Stimulated activated CD8-positive, alpha-beta memory T cell treated with anti-CD3 and anti-CD28 coated beads, Interleukin-12 subunit alpha, Interleukin-12 subunit beta, amount 100 ng/mL, for 24 hours (primary cell): ENCODE results near the gene SPX.

Experiments
- DNase-seq: peaks from one replicate; pipeline ENCODE4 v3.0.0-alpha.2; 2020; ENCODE audit errors: extremely low read depth

Gene SPX, protein sequence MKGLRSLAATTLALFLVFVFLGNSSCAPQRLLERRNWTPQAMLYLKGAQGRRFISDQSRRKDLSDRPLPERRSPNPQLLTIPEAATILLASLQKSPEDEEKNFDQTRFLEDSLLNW

DNA sequence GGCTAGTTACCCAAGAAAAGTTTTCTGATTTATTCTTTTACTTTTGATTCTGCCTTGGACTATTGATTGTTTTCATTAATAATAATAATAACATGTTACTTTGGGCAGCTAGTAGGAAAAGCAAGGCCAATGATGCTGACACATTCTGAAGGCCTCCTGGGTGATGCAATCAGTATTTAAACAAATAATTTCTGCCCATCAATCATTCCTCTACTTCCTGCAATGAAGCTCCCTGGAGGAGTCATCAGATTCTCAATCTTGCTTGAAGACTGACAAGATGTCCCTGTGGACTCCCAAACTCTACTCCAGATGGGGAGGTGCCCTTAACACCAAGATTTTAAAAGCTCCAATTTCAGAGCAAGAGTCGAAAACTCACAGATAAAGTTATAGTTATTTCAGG, at the start of gene SPX:
Gene SPX (plus strand): TSS at position 244 of the 400 bp plus-strand sequence. CDS start 177 bp downstream, outside the sequence.
- DNase-seq = no peak

DNA sequence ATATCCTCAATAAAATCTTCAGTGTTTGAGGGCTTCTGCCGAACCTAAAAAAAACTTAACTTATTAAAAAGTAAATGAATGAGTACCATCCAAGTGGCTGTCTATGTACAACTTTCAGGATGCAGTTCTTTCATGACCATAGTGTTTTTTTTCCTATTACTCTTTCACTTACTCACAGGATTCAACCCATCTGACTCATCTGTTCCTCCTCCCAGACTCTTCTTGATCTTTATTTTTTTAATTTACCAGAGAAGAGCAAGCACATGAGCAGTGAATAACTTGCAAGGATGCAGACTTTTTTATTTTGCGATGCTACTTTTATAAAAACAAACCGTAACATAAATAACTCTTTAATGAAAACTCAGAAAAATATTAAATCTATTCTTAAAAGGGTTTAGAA, 49.1 kb upstream of the SPX start:
- no peak for DNase-seq

DNA sequence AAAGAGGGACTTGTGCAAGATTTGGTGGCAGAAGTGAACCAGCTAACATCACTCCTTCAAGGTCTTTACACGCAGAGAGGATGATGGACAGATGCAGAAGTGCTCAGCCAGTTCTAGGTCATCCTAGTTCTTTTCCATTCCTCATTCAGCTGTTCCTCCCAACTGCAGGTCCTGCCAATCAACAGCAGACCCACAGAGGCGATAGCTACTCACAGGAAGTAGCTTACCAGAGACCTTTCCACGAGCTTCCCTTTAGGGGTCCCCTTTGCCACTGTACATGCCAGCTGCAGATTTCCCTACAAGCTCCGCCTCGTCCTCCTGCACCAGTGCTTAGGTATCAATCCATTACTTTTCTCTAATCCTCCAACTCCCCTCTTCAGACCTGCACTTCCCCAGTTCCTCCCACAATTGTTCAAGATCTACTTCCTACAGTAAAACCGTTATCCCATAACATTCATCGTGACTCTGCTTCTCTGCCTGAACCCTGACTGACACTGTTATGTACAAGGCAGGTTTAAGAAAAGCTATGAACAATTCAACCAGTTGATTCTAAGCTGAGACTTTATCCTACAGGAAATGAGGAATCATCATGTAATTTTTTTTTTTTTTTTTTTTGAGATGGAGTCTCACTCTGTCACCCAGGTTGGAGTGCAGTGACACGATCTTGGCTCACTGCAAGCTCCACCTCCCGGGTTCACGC, 47.2 kb upstream of the SPX start:
- DNase-seq = no peak

DNA sequence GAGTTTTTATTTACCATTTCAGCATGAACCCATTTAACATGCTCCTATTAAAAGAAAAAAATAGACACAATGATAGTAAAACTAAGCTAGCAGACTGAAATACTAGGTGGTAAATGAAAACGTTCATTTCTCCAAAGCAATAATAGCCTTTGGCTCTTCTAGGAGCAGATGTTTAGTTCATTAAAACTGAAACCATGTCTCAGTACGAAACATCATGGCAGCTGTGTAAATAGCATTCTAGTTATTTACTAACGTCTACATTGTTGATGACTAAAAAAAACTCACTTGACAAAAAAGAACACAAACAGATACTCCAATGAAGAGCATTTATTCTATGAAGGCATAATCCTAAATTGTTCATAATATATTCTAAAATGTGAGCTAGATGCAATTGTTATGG, 42.6 kb upstream of the SPX start:
- DNase-seq = no peak

DNA sequence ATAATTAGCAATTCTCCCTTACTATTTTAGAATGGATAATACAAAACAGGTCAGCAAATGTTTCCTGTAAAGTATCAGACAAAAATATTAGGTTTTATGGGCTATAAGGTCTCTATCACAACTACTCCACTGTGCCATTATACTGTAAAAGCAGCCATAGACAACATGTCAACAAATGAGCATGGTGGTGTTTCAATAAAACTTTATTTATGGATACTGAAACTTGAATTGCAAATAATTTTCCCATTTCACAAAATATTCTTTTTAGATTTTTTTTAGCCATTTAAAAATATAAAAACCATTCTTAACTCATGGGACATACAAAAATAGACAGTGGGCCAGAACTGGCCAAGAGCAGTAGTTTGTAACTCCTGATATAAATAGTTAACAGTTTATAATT, 40.1 kb upstream of the SPX start:
- no peak for DNase-seq

DNA sequence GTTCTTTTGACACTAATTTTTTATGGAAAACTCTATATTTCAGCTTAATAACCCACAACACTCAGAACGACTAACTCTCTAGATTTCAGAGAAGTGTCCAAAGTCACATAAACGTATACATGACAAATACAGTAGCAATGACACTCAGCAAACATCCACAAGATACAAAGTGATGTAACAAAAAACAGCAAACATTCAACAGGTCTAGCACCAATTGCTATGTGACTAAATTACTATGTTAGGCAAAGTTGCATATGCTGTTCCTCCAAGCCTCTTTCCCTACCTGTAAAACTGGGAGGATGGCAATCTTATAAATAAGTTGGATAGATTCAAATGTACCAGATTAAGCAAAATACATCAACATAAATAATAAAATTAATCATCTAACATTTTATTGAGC, 26.3 kb upstream of the SPX start:
- no peak for DNase-seq

DNA sequence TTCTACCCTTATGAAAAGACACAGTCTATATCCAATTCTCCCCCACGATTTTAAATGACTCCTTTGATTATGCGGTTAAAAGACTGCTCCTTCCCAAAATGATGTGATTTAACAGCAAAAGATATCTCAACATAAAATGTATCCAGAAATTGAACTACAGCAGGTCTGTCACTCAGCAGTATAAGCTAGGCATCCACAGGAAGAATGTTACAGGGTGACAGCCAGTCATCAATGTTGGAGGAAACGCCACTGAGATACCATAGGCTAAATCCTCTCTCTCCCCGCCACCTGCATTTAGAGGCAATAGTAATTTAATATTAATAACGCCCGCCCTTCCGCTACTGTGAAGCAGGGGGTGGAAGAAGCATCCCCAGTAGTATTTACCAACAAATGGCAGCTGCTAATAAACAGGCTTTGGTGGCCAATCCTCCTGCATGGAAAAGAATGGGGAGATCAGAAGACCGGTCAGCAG, 25.3 kb upstream of the SPX start:
- no peak for DNase-seq

DNA sequence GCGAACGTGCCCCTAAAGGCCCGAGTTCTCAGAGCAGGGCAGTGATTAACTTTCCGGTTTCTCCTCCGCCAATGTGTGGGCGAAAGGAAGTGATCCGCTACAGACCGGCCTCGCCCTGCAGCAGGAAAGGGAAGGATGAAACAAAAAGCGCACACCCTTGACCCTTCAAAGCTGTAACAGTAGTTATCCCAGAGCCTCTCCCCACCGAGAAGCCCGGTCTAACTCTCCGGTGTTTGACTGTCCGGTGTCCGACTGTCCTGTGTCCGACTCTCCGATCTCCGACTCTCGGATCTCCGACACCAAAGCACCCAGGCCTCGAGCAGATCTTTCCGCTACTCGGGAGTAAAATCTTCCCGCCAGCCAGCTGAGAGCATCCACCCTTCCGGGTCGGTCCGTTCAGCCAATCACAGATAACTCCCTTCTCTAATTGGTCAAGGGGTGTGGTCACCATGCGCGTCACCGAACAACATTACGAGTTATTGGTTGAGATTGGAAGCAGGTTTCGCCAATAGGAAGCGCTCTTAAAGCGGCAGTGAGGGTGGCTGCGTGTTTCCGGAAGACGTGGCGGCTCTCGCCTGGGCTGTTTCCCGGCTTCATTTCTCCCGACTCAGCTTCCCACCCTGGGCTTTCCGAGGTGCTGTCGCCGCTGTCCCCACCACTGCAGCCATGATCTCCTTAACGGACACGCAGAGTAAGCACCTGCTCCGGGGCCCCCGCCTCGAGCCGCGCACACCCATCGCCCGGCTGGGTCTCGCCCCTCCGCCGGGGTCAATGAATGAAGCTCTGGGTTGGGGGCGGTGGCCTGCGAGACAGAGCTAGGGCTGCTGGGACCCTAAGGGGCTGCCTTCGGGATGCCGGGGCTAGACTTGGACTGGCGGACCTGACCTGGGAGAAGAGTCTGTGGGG, 24.6 kb upstream of the SPX start, which contains the start of the genes GOLT1B and RECQL:
Gene GOLT1B (plus strand): TSS at position 532 of the 906 bp plus-strand sequence. CDS start 135 bp downstream, at position 667.
Gene RECQL (minus strand): TSS at position 378 of the 906 bp plus-strand sequence. CDS start 2,065 bp downstream, outside the sequence.
- DNase-seq = peak; percentile 74

DNA sequence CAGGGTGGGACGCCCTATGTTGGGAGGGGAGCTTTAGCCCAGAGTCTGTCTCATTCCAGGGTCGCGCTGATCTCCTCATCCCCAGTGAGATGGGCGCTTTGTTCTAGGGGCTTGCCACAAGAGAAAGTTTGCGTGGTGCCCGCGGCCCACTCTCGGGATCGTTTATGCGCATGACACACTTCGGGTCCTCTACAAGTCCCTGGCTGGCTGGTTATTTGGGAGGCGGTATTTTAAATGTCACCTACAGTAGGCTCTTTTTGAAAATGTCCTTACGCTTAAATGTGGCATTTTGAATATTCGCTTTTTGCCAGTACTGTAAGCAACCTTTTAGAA, 24.0 kb upstream of the SPX start:
- no peak for DNase-seq

DNA sequence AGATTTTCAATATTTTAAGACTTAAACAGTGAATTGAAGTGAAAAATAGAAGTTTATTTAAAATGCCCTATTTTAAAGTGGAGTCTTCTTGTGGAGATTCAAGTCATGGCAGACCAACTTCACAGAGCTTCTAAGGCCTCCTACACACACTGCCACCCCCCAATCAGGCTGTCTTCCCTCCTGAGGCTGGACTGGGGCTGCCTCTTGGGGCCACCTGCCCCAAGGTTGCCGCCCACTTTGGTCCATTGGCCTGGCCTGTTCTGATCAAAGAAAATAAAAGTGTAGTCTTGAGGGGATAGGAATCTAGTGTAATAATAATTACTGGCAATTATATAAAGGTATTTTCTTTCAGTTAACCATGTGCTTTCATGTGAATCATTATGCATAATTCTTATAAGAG, 23.2 kb upstream of the SPX start:
- DNase-seq = no peak

DNA sequence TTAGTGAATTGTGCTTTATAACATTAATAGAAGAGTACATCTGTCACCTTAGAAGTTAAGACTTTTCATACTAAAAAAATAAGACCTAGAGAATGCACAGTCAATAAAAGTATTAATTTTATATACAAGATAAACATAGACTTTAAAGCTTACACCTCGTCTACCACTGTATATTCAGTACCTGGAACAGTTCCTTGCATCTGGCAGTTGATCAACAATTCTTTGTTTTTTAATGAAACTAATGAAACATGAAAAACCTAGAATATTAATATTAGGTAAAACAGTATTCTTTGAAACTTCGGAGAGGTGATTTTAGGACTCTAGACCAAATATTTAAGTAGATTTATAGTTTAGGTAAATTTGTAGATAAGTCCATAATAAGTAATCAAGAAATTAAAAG, 20.2 kb upstream of the SPX start:
- DNase-seq = no peak

DNA sequence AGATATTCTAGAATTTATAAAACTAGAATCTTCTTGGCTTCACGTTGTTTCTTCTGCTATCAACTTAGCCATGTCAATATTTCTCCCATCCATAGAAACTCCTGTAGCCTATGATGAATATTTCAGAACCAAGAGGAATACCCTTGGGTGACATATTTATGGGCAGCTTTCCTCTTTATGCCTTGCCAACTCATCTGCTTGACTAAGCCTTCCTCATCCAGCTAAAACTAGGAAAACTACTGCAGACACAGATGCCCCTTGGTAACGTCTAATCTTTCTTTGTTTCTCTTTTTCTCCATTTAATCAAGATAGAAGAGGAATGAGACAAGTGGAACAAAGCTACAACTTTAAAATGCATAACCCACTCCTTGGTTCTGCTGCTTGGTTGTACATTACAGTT, 18.2 kb upstream of the SPX start:
- no peak for DNase-seq

DNA sequence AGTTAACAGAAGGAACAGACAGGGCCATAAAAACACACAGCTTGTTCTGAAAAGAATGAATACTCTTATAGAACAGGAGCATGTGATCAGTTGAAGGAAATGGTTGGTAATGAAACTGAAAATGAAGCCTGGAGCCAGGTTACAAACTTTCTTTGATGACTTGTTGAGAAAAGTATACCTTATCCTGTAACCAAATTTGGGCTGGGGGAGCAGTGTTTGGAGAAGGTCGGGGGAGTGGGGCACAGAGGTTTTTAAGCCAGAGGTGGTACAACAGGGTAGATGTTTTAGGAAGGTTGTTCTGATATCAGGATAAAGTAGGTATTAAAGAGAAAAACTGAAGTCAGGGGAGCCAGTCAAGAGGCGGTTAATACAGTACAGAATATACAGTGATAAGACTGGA, 16.3 kb upstream of the SPX start:
- no peak for DNase-seq

DNA sequence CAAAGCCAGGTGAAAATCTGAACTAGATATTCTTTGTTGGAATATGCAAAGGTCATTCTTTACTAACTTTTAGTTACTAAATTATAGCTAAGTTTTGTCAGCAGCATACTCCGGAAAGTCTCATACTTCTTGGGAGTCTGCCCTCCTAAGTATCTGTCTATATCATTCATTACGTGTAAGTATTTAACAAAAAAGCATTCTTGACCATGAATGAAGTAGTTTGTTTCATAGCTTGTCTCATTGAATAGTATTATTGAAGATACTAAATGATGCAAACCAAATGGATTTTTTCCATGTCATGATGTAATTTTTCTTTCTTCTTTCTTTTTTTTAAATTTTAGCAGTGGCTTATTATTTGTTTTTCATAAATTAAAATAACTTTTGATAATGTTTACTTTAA, 9.8 kb upstream of the SPX start:
- DNase-seq = no peak

DNA sequence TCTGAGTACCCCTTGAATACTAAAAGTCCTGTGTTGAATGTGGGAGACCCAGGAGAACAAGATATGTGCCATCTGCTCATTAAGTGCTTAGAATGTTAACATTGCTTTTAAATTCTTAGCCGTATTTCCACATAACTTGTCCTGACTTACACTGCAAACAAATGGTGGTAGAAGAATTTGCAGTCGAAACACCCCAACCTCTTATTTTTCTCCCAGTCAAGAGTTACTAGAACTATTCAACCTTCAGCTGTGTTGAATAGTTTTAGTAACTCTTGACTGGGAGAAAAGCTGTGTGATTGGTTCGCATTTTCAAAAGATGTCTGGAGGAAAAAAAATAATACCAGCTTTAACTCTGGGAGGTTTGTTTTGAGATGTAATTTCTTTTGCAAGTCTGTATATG, 7.6 kb upstream of the SPX start:
- DNase-seq = no peak

DNA sequence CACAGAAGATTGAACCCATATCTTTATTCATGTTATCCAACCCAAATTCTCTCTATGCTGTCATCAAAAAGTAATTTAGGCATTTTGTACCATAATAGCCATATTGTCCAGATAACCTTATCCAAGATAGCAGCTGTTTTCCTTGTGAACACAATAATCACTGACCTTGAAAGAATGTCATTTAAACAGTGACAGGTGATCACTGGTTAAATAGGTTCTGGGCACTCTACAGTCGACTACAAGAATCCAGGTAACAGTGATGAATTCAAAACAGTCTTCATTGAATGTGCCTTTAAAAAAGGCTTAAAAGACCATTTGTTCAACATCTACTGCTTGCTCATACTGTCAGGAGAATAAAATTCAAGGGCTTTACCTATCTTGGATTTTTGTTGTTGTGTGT, 4.6 kb upstream of the SPX start:
- DNase-seq = no peak

DNA sequence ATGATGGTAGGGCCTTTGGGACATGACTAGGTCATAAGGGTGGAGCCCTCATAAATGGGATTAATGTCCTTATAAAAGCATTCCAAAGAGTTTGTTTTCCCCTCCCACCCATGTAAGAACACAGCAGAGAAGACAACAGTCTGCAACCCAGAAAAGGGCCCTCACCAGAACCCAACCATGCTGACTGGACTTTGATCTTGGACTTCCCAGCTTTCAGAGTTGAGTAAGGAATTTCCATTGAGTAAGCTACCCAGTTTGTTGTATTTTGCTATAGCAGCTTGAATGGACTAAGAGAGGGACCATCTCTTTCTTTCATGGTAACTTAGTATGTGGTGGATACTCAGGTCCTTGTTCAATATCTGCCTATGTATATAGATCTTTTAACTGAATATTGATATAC, 2.9 kb upstream of the SPX start:
- DNase-seq = no peak

DNA sequence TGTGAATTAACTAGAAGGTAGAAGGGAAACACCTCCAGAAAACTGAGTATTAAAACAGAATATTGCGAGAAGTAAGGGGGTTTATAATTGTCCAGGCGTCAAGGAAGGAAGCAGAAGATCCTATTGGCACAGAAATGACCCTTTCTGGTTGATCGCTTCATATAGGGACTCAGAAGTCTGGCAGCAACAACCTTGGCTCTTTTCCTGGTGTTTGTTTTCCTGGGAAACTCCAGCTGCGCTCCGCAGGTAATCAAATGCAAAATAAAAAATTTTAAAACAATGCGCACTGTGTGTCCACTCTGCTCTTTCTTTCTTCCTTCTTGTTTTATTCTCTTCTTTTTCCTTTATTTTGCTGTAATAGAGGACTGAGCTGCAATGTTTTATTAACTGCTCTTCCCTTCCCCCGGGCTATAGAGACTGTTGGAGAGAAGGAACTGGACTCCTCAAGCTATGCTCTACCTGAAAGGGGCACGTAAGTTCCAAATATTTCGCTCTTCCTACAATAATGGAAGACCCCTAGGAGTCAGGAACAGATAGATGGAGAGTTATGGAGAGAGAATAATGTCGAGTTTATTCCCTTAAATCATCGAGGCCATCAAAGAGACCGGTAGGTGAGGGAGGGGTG, 737 bp downstream of the SPX start:
- no peak for DNase-seq

DNA sequence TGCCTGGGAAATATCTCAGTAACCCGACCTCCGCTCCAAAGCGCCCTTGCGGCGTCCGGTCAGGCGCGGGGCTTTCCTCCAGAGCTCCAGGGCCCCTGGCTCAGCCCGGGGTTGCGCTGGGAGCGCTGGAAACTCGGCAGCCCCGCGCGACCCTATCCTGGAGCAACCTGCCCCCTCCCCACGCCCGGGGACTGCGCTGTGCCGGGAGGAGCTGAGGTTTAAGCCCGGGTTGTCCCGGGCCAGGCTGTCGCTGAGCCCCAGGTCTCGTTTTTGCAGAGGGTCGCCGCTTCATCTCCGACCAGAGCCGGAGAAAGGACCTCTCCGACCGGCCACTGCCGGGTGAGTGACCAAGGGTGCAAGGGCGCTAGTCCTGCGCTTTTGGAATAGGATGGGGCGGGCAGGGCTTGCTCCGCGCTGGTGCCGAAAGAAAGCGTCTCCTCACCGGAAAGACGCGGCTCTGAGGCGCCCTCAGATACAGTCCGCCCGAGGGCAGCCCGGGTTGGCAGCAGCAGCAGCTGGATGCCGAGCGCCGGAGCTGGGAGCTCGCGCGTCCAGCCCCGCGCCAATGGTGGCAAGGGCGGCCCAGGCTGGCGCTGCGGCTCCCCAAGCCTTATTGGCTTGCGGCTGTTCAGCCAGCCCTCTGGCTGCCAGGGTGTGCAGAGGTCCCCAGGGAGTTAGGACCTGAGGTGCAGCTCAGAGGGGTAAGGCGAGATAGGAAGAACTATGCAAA, 1.5 kb downstream of the SPX start:
- peak; percentile 10 for DNase-seq

DNA sequence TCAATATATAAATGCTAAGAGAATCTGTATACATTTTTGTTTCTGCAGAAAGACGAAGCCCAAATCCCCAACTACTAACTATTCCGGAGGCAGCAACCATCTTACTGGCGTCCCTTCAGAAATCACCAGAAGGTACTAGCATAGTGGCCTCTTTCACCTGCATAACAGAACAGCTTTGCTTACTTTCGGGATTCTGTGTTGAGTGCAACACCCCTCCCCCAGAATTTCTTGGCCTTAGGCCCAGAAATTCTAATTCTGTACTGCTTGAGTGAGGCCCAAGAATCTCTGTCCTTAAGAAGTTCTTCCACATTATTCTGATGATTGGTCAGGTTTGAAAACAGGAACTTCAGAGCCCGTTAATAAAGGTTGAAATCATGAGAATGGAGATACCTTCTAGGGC, 2.9 kb downstream of the SPX start:
- DNase-seq = no peak

DNA sequence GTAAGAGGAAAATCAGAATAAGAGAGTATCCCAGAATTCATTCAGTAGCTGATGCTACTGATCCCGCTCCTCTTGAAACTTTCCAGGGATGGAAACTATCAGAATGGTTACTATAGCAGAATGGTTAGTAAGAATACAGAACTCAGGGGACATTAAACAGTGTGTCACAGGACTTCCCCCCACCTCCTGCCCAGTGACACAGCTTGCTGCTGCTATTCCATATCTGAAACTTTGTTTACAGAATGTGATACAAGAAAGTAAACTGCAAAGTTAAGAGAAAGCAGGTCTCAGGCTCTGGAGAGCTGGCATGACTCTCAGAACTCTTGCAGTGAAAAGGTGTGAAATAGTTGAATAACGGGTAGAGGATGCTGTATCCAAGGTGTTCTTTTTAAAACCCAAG, 3.4 kb downstream of the SPX start:
- DNase-seq = no peak
